ENCODE results near the gene ZFHX2. TPM values are rescaled to one million over a fixed set of nuclear protein-coding genes. Genes with fewer than 3 reads are reported as not detected.

Gene ZFHX2
- total and polyA plus RNA-seq, 2 of the 13 experiments (the other 11 are each of a cell fraction or from before 2014, with no cell fraction given) = 0.17 to 0.44 TPM

- TF ChIP-seq ZBTB40 (IDR thresholded peaks at IDR 0.05) = no peak
- peak; percentile 97 for TF ChIP-seq ZBTB40 (CRISPR knock-in tag; IDR thresholded peaks at IDR 0.05)
- TF ChIP-seq ZBTB39 (CRISPR knock-in tag; IDR thresholded peaks at IDR 0.05) = peak; percentile 97; the same call in 1 of the 2 replicates
- TF ChIP-seq DPF2 (CRISPR knock-in tag; IDR thresholded peaks at IDR 0.05; ENCODE audit: borderline replicate concordance, low read depth) = 0 out of 2 replicates have a peak, but pooled peaks have one; percentile 11
- TF ChIP-seq NAIF1 (CRISPR knock-in tag; IDR thresholded peaks at IDR 0.05; ENCODE audit: borderline replicate concordance) = 0 out of 2 replicates have a peak, but pooled peaks have one; percentile 65
- peak; percentile 97 for TF ChIP-seq ZNF709 (CRISPR knock-in tag; IDR thresholded peaks at IDR 0.05)
- TF ChIP-seq ZBTB8A (CRISPR knock-in tag; IDR thresholded peaks at IDR 0.05; ENCODE audit: borderline replicate concordance, low read depth) = peak; percentile 97; the same call in 1 of the 2 replicates
- no peak for TF ChIP-seq HOXA9 (CRISPR knock-in tag; IDR thresholded peaks at IDR 0.05; ENCODE audit: borderline replicate concordance)
- no peak for TF ChIP-seq TERF1 (CRISPR knock-in tag; IDR thresholded peaks at IDR 0.05)
- TF ChIP-seq ZNF512 (CRISPR knock-in tag; IDR thresholded peaks at IDR 0.05) = peak; percentile 87; the same call in 1 of the 2 replicates
- peak; percentile 99 for TF ChIP-seq HOXA5 (CRISPR knock-in tag; IDR thresholded peaks at IDR 0.05)
- TF ChIP-seq TARDBP (CRISPR knock-in tag; IDR thresholded peaks at IDR 0.05) = peak; percentile 99
Observed at GRCh38 chr14:23555882-23556699, 4.5 kb upstream of the ZFHX2 start, which contains the start of gene THTPA (continued).

All from HepG2 (cell line).